Muscle of leg (tissue), 11 donors: ENCODE measurements around the gene PARD3. TPM values are rescaled to one million over a fixed set of nuclear protein-coding genes. Genes with fewer than 3 reads are reported as not detected.
"Not testable (repeated sequence)": the region's sequence is repeated elsewhere in the genome, so short reads cannot be mapped to it uniquely, and the experiment has no call there.

Source experiments
- DNase-seq: peaks from one replicate; pipeline ENCODE4 v3.0.0; 2013
- H3K27ac ChIP-seq: one replicate; pipeline ENCODE4 v1.5.1; 2013; ENCODE audit warnings: mild to moderate bottlenecking, low read length, control low read depth
- H3K27me3 ChIP-seq: one replicate; pipeline ENCODE4 v1.6.1; 2013; ENCODE audit warnings: low read length; ENCODE audit not compliant: control insufficient read depth, insufficient read depth
- H3K36me3 ChIP-seq: one replicate; pipeline ENCODE4 v1.6.1; 2013; ENCODE audit warnings: low read length; ENCODE audit not compliant: control insufficient read depth, insufficient read depth
- H3K4me1 ChIP-seq: one replicate; pipeline ENCODE4 v1.6.1; 2013; ENCODE audit warnings: low read length; ENCODE audit not compliant: control insufficient read depth, insufficient read depth
- H3K4me3 ChIP-seq: one replicate; pipeline ENCODE4 v1.5.1; 2013; ENCODE audit warnings: low read length, control low read depth
- H3K9me3 ChIP-seq: replicated peaks from 2 replicates; pipeline ENCODE4 v1.6.1; 2013; ENCODE audit warnings: low read depth, low read length; ENCODE audit not compliant: control insufficient read depth
- WGBS: methylation state at CpG from one replicate; pipeline ENCODE4 v1.1.5; 2013; ENCODE audit warnings: missing lambda C conversion rate; ENCODE audit not compliant: insufficient coverage; 5-methylcytosine and 5-hydroxymethylcytosine counted together
- polyA plus RNA-seq, 8 donors: library from polyadenylated mRNA; unstranded; fragments of 120-200 nt; gene quantifications; one replicate each; pipeline versions ENCODE4 v1.2.1 to v1.2.3, GENCODE V29; 2013; ENCODE audit warnings: inconsistent platforms in 1 of 8, low replicate concordance in 1 of 8; ENCODE audit not compliant: insufficient read length in 8 of 8, insufficient read depth in 1 of 8
- total RNA-seq: library from RNA; stranded (reverse); fragments of 120-200 nt; gene quantifications from one replicate; pipeline ENCODE4 v1.2.4, GENCODE V29; 2013

The PARD3 gene
- total and polyA plus RNA-seq, 9 donors = 32.4 to 59.0 (median 41.9) TPM

GRCh38 chr10:34405611-34406462 is 409.3 kb downstream of the PARD3 start:
- H3K4me3 ChIP-seq = no peak overlapping the region
- H3K4me1 ChIP-seq = peaks cover 6% of the 10 kb centered on the region
- no peaks in the 10 kb centered on the region for H3K36me3 ChIP-seq
- no peaks in the 10 kb centered on the region for H3K27me3 ChIP-seq
- no peaks in the 10 kb centered on the region for H3K9me3 ChIP-seq
- DNase-seq = no peak
- H3K27ac ChIP-seq = no peak overlapping the region
- WGBS = 80% methylated on average over 1 of the region's 3 CpGs

- no peak for DNase-seq
- no peak overlapping the region for H3K27ac ChIP-seq
- no CpG with 5 or more reads among the region's 4 CpGs for WGBS
- H3K27me3 ChIP-seq = no peaks in the 10 kb centered on the region
- no peaks in the 10 kb centered on the region for H3K36me3 ChIP-seq
- no peak overlapping the region for H3K4me3 ChIP-seq
- H3K9me3 ChIP-seq = no peaks in the 10 kb centered on the region
- peaks cover 6% of the 10 kb centered on the region for H3K4me1 ChIP-seq
Measured at GRCh38 chr10:34403512-34403911, 411.6 kb downstream of the PARD3 start.

- no peaks in the 10 kb centered on the region for H3K27me3 ChIP-seq
- H3K36me3 ChIP-seq = no peaks in the 10 kb centered on the region
- DNase-seq = no peak
- no peak overlapping the region for H3K27ac ChIP-seq
- H3K4me1 ChIP-seq = no peaks in the 10 kb centered on the region
- no CpG with 5 or more reads among the region's 3 CpGs for WGBS
- no peak overlapping the region for H3K4me3 ChIP-seq
- no peaks in the 10 kb centered on the region for H3K9me3 ChIP-seq
Measured at GRCh38 chr10:34400075-34400474, 415.0 kb downstream of the PARD3 start.

- H3K27ac ChIP-seq = no peak overlapping the region
- no peaks in the 10 kb centered on the region for H3K27me3 ChIP-seq
- no peak for DNase-seq
- H3K4me1 ChIP-seq = no peaks in the 10 kb centered on the region
- H3K36me3 ChIP-seq = no peaks in the 10 kb centered on the region
- H3K4me3 ChIP-seq = no peak overlapping the region
- WGBS = no CpG with 5 or more reads among the region's 7 CpGs
- no peaks in the 10 kb centered on the region for H3K9me3 ChIP-seq
Measured at GRCh38 chr10:34399013-34399412, 416.1 kb downstream of the PARD3 start.

GRCh38 chr10:34397324-34397723 is 417.8 kb downstream of the PARD3 start:
- Histone ChIP-seq H3K36me3 (no peaks in the 10 kb centered on the region), H3K27ac (no peak overlapping the region), H3K4me3 (no peak overlapping the region), H3K27me3 (no peaks in the 10 kb centered on the region), H3K4me1 (no peaks in the 10 kb centered on the region), H3K9me3 (no peaks in the 10 kb centered on the region)
- no CpG with 5 or more reads among the region's 1 CpG for WGBS
- peak; percentile 50 for DNase-seq

- no CpG with 5 or more reads among the region's 2 CpGs for WGBS
- no peaks in the 10 kb centered on the region for H3K4me1 ChIP-seq
- H3K36me3 ChIP-seq = no peaks in the 10 kb centered on the region
- H3K9me3 ChIP-seq = no peaks in the 10 kb centered on the region
- H3K27me3 ChIP-seq = no peaks in the 10 kb centered on the region
- H3K4me3 ChIP-seq = no peak overlapping the region
- peak; percentile 31 for DNase-seq
- H3K27ac ChIP-seq = no peak overlapping the region
Measured at GRCh38 chr10:34396663-34397062, 418.4 kb downstream of the PARD3 start.

GRCh38 chr10:34392641-34393170 is 422.4 kb downstream of the PARD3 start:
- Histone ChIP-seq H3K27me3 (no peaks in the 10 kb centered on the region), H3K36me3 (no peaks in the 10 kb centered on the region)

GRCh38 chr10:34391168-34391567 is 423.9 kb downstream of the PARD3 start:
- not testable (repeated sequence) for DNase-seq, H3K9me3 ChIP-seq, H3K4me1 ChIP-seq, H3K36me3 ChIP-seq, H3K4me3 ChIP-seq, H3K27me3 ChIP-seq, H3K27ac ChIP-seq
- no CpG with 5 or more reads among the region's 3 CpGs for WGBS

More at GRCh38 chr10:34392641-34393170, 422.4 kb downstream of the PARD3 start:
- no peak overlapping the region for H3K4me3 ChIP-seq
- DNase-seq = no peak
- H3K27ac ChIP-seq = no peak overlapping the region
- H3K4me1 ChIP-seq = no peaks in the 10 kb centered on the region
- H3K9me3 ChIP-seq = no peaks in the 10 kb centered on the region

GRCh38 chr10:34389801-34390200 is 425.3 kb downstream of the PARD3 start:
- H3K27me3 ChIP-seq = no peaks in the 10 kb centered on the region
- no peaks in the 10 kb centered on the region for H3K9me3 ChIP-seq
- DNase-seq = no peak
- H3K4me1 ChIP-seq = no peaks in the 10 kb centered on the region
- no peaks in the 10 kb centered on the region for H3K36me3 ChIP-seq
- no peak overlapping the region for H3K27ac ChIP-seq
- no peak overlapping the region for H3K4me3 ChIP-seq
- no CpG with 5 or more reads among the region's 3 CpGs for WGBS

- DNase-seq = no peak
- no peaks in the 10 kb centered on the region for H3K9me3 ChIP-seq
- WGBS = no CpG with 5 or more reads among the region's 3 CpGs
- H3K27ac ChIP-seq = no peak overlapping the region
- no peaks in the 10 kb centered on the region for H3K4me1 ChIP-seq
- no peak overlapping the region for H3K4me3 ChIP-seq
- H3K27me3 ChIP-seq = no peaks in the 10 kb centered on the region
- H3K36me3 ChIP-seq = peaks cover 4% of the 10 kb centered on the region
Measured at GRCh38 chr10:34386921-34387320, 428.2 kb downstream of the PARD3 start.
